ENCODE measurements around the gene ATRX.
"Not testable (repeated sequence)": the region's sequence is repeated elsewhere in the genome, so short reads cannot be mapped to it uniquely, and the experiment has no call there.

- not testable (repeated sequence) for TF ChIP-seq POLR2A, POLR2AphosphoS5 (IDR thresholded peaks at IDR 0.05; ENCODE audit: low read depth, low read length)
These were observed 100.3 kb downstream of the ATRX start for GRCh38 chrX:77685683-77686082.

All from GM12892 (cell line).